Liver (tissue), 9 donors: ENCODE results near the gene RBM20. TPM values are rescaled to one million over a fixed set of nuclear protein-coding genes. Genes with fewer than 3 reads are reported as not detected.

ENCODE experiments used
- DNase-seq: peaks from one replicate; pipeline ENCODE4 v3.0.0-alpha.2; 2017; ENCODE audit warnings: low spot score
- H3K27ac ChIP-seq, 2 donors: one replicate each; pipeline ENCODE4 v1.7.0; 2013; ENCODE audit warnings: inconsistent platforms in 2 of 2, low read length in 2 of 2, control low read depth in 1 of 2, low read depth in 1 of 2, mild to moderate bottlenecking in 1 of 2
- H3K27me3 ChIP-seq, 4 donors: one replicate each; pipeline versions ENCODE4 v1.6.1 to v1.7.0; 2013; ENCODE audit warnings: low read length in 3 of 4, inconsistent platforms in 1 of 4, mild to moderate bottlenecking in 1 of 4, moderate library complexity in 1 of 4; ENCODE audit not compliant: control insufficient read depth in 4 of 4, insufficient read depth in 4 of 4
- H3K36me3 ChIP-seq, 4 donors: one replicate each; pipeline versions ENCODE4 v1.6.1 to v1.7.0; 2013; ENCODE audit warnings: low read length in 3 of 4, mild to moderate bottlenecking in 3 of 4, low read depth in 1 of 4, moderate library complexity in 1 of 4; ENCODE audit not compliant: control insufficient read depth in 4 of 4, insufficient read depth in 3 of 4
- H3K4me1 ChIP-seq, 4 donors: one replicate each; pipeline versions ENCODE4 v1.6.1 to v1.7.0; 2013; ENCODE audit warnings: low read length in 3 of 4, mild to moderate bottlenecking in 3 of 4, moderate library complexity in 1 of 4; ENCODE audit not compliant: control insufficient read depth in 4 of 4, insufficient read depth in 4 of 4
- H3K4me3 ChIP-seq, 3 donors: one replicate each; pipeline versions ENCODE4 v1.6.1 to v1.7.0; 2013; ENCODE audit warnings: low read length in 3 of 3, control low read depth in 1 of 3, low read depth in 1 of 3, mild to moderate bottlenecking in 1 of 3
- H3K9ac ChIP-seq, 2 donors: one replicate each; pipeline ENCODE4 v1.7.0; 2013; ENCODE audit warnings: low read length in 2 of 2, mild to moderate bottlenecking in 2 of 2, moderate library complexity in 2 of 2, control low read depth in 1 of 2, low read depth in 1 of 2
- H3K9me3 ChIP-seq, 4 donors: one replicate each; pipeline versions ENCODE4 v1.6.1 to v1.7.0; 2013; ENCODE audit warnings: low read length in 3 of 4; ENCODE audit not compliant: control insufficient read depth in 4 of 4
- ATF3 ChIP-seq: IDR thresholded peaks from 2 replicates; pipeline ENCODE4 v1.6.1; 2016; ENCODE audit warnings: antibody characterized with exemption
- CTCF ChIP-seq: fragments of 150-350 bp; IDR thresholded peaks from 2 replicates; pipeline ENCODE4 v1.5.1; 2017; ENCODE audit warnings: improper control_type of control experiment, low read depth, low read length; ENCODE audit not compliant: missing input control
- EGR1 ChIP-seq, 2 donors: IDR thresholded peaks; 2 replicates each; pipeline ENCODE4 v1.6.1; 2016 to 2018; ENCODE audit warnings: antibody characterized with exemption in 2 of 2, low read depth in 2 of 2
- GABPA ChIP-seq, 2 donors: IDR thresholded peaks in 1 of 2; conservative IDR thresholded peaks in 1 of 2; 2 replicates each; pipeline ENCODE4 v1.6.1; 2016; ENCODE audit warnings: antibody characterized with exemption in 2 of 2, mild to moderate bottlenecking in 1 of 2, moderate library complexity in 1 of 2
- HNF4A ChIP-seq, 2 donors: conservative IDR thresholded peaks; 2 replicates each; pipeline ENCODE4 v1.6.1; 2016; ENCODE audit warnings: antibody characterized with exemption in 2 of 2, mild to moderate bottlenecking in 2 of 2
- HNF4G ChIP-seq: IDR thresholded peaks from 2 replicates; pipeline ENCODE4 v1.6.1; 2016; ENCODE audit warnings: antibody characterized with exemption
- JUND ChIP-seq, 2 donors: IDR thresholded peaks; 2 replicates each; pipeline ENCODE4 v1.6.1; 2016; ENCODE audit warnings: antibody characterized with exemption in 2 of 2
- NR2F2 ChIP-seq: IDR thresholded peaks from 2 replicates; pipeline ENCODE4 v1.6.1; 2016; ENCODE audit warnings: antibody characterized with exemption
- RXRA ChIP-seq, 2 donors: IDR thresholded peaks; 2 replicates each; pipeline ENCODE4 v1.6.1; 2017 to 2018; ENCODE audit warnings: antibody characterized with exemption in 2 of 2, mild to moderate bottlenecking in 1 of 2
- SP1 ChIP-seq: IDR thresholded peaks from 2 replicates; pipeline ENCODE4 v1.6.1; 2018; ENCODE audit warnings: antibody characterized with exemption, mild to moderate bottlenecking
- TAF1 ChIP-seq: conservative IDR thresholded peaks from 2 replicates; pipeline ENCODE4 v1.6.1; 2016; ENCODE audit warnings: antibody characterized with exemption, mild to moderate bottlenecking
- YY1 ChIP-seq: IDR thresholded peaks from 2 replicates; pipeline ENCODE4 v1.6.1; 2016; ENCODE audit warnings: antibody characterized with exemption, mild to moderate bottlenecking
- ZBTB33 ChIP-seq: IDR thresholded peaks from 2 replicates; pipeline ENCODE4 v1.6.1; 2016; ENCODE audit warnings: antibody characterized with exemption
- WGBS: extraction: QIAGEN DNeasy Blood & Tissue Kit; methylation state at CpG from one replicate; pipeline ENCODE4 v1.1.7; 2013; 5-methylcytosine and 5-hydroxymethylcytosine counted together
- polyA plus RNA-seq, 2 donors: library from polyadenylated mRNA; stranded (reverse) in 1 of 2; unstranded in 1 of 2; fragments of 200-250 nt in 1 of 2; fragments of >200 nt in 1 of 2; fragmentation: Nextera tagmentation in 1 of 2; extraction: Ambion mirVana in 1 of 2; gene quantifications; one replicate each; pipeline versions ENCODE4 v1.2.1 to v1.2.3, GENCODE V29; 2013 to 2015
- total RNA-seq, 2 donors: library from RNA; depleted of rRNA; stranded (reverse); fragments of >200 nt; gene quantifications; one replicate each; pipeline ENCODE4 v1.2.3, GENCODE V29; 2014
- donor health status: healthy.
- donor health status: healthy.
- donor health status: healthy.
- donor health status: healthy.
- donor health status: healthy.

RBM20 gene
- total and polyA plus RNA-seq, 4 donors: 0.03 to 0.08 (median 0.05) TPM; not detected in 1

- TF ChIP-seq TAF1 (no peak), NR2F2 (no peak), HNF4G (no peak), ZBTB33 (no peak), SP1 (no peak), EGR1 (IDR thresholded peaks at IDR 0.05; ENCODE audit: low read depth in 2 of 2) (no peak), CTCF (no peak), YY1 (no peak), GABPA (IDR thresholded peaks at IDR 0.05 in 1 of 2, conservative IDR thresholded peaks at IDR 0.05 in 1 of 2) (no peak), HNF4A (conservative IDR thresholded peaks at IDR 0.05) (no peak), RXRA (IDR thresholded peaks at IDR 0.05) (no peak), JUND (IDR thresholded peaks at IDR 0.05) (no peak)
- DNase-seq: no peak
- no peak overlapping the region for H3K9ac ChIP-seq
- no peaks in the 10 kb centered on the region for H3K9me3 ChIP-seq
- H3K36me3 ChIP-seq: no peaks in the 10 kb centered on the region
- H3K4me1 ChIP-seq: peaks cover 0 to 5% (median 2%) of the 10 kb centered on the region in 4 donors
- H3K4me3 ChIP-seq: no peak overlapping the region
- WGBS: 85% methylated on average over 22 of the region's 22 CpGs
- H3K27ac ChIP-seq: no peak overlapping the region
- H3K27me3 ChIP-seq: no peaks in the 10 kb centered on the region
These were observed 40.8 kb downstream of the RBM20 start for GRCh38 chr10:110684800-110685446.

GRCh38 chr10:110686047-110686446 lies 41.9 kb downstream of the RBM20 start:
- Histone ChIP-seq H3K4me1 (peaks cover 0 to 5% (median 2%) of the 10 kb centered on the region in 4 donors), H3K9me3 (no peaks in the 10 kb centered on the region), H3K36me3 (no peaks in the 10 kb centered on the region), H3K4me3 (no peak overlapping the region), H3K27me3 (no peaks in the 10 kb centered on the region), H3K27ac (no peak overlapping the region), H3K9ac (no peak overlapping the region)
- WGBS: 97% methylated on average over 6 of the region's 6 CpGs
- TF ChIP-seq JUND (IDR thresholded peaks at IDR 0.05) (no peak), YY1 (no peak), CTCF (no peak), ATF3 (no peak), TAF1 (no peak)
- no peak for DNase-seq
